Liver (tissue), 9 donors: ENCODE data around the gene CCDC63. TPM values are rescaled to one million over a fixed set of nuclear protein-coding genes. Genes with fewer than 3 reads are reported as not detected.

Experiments used
- DNase-seq: peaks from one replicate; pipeline ENCODE4 v3.0.0-alpha.2; 2017; ENCODE audit warnings: low spot score
- H3K27ac ChIP-seq, 2 donors: one replicate each; pipeline ENCODE4 v1.7.0; 2013; ENCODE audit warnings: inconsistent platforms in 2 of 2, low read length in 2 of 2, control low read depth in 1 of 2, low read depth in 1 of 2, mild to moderate bottlenecking in 1 of 2
- H3K27me3 ChIP-seq, 4 donors: one replicate each; pipeline versions ENCODE4 v1.6.1 to v1.7.0; 2013; ENCODE audit warnings: low read length in 3 of 4, inconsistent platforms in 1 of 4, mild to moderate bottlenecking in 1 of 4, moderate library complexity in 1 of 4; ENCODE audit not compliant: control insufficient read depth in 4 of 4, insufficient read depth in 4 of 4
- H3K36me3 ChIP-seq, 4 donors: one replicate each; pipeline versions ENCODE4 v1.6.1 to v1.7.0; 2013; ENCODE audit warnings: low read length in 3 of 4, mild to moderate bottlenecking in 3 of 4, low read depth in 1 of 4, moderate library complexity in 1 of 4; ENCODE audit not compliant: control insufficient read depth in 4 of 4, insufficient read depth in 3 of 4
- H3K4me1 ChIP-seq, 4 donors: one replicate each; pipeline versions ENCODE4 v1.6.1 to v1.7.0; 2013; ENCODE audit warnings: low read length in 3 of 4, mild to moderate bottlenecking in 3 of 4, moderate library complexity in 1 of 4; ENCODE audit not compliant: control insufficient read depth in 4 of 4, insufficient read depth in 4 of 4
- H3K4me3 ChIP-seq, 3 donors: one replicate each; pipeline versions ENCODE4 v1.6.1 to v1.7.0; 2013; ENCODE audit warnings: low read length in 3 of 3, control low read depth in 1 of 3, low read depth in 1 of 3, mild to moderate bottlenecking in 1 of 3
- H3K9ac ChIP-seq, 2 donors: one replicate each; pipeline ENCODE4 v1.7.0; 2013; ENCODE audit warnings: low read length in 2 of 2, mild to moderate bottlenecking in 2 of 2, moderate library complexity in 2 of 2, control low read depth in 1 of 2, low read depth in 1 of 2
- H3K9me3 ChIP-seq, 4 donors: one replicate each; pipeline versions ENCODE4 v1.6.1 to v1.7.0; 2013; ENCODE audit warnings: low read length in 3 of 4; ENCODE audit not compliant: control insufficient read depth in 4 of 4
- EGR1 ChIP-seq, 2 donors: IDR thresholded peaks; 2 replicates each; pipeline ENCODE4 v1.6.1; 2016 to 2018; ENCODE audit warnings: antibody characterized with exemption in 2 of 2, low read depth in 2 of 2
- FOXA1 ChIP-seq: IDR thresholded peaks from 2 replicates; pipeline ENCODE4 v1.6.1; 2016; ENCODE audit warnings: antibody characterized with exemption
- GABPA ChIP-seq, 2 donors: IDR thresholded peaks in 1 of 2; conservative IDR thresholded peaks in 1 of 2; 2 replicates each; pipeline ENCODE4 v1.6.1; 2016; ENCODE audit warnings: antibody characterized with exemption in 2 of 2, mild to moderate bottlenecking in 1 of 2, moderate library complexity in 1 of 2
- HNF4G ChIP-seq: IDR thresholded peaks from 2 replicates; pipeline ENCODE4 v1.6.1; 2016; ENCODE audit warnings: antibody characterized with exemption
- NR2F2 ChIP-seq: IDR thresholded peaks from 2 replicates; pipeline ENCODE4 v1.6.1; 2016; ENCODE audit warnings: antibody characterized with exemption
- RAD21 ChIP-seq, 2 donors: IDR thresholded peaks; 2 replicates each; pipeline ENCODE4 v1.6.1; 2016; ENCODE audit warnings: antibody characterized with exemption in 2 of 2, mild to moderate bottlenecking in 2 of 2
- RXRA ChIP-seq, 2 donors: IDR thresholded peaks; 2 replicates each; pipeline ENCODE4 v1.6.1; 2017 to 2018; ENCODE audit warnings: antibody characterized with exemption in 2 of 2, mild to moderate bottlenecking in 1 of 2
- SP1 ChIP-seq: IDR thresholded peaks from 2 replicates; pipeline ENCODE4 v1.6.1; 2018; ENCODE audit warnings: antibody characterized with exemption, mild to moderate bottlenecking
- TAF1 ChIP-seq: conservative IDR thresholded peaks from 2 replicates; pipeline ENCODE4 v1.6.1; 2016; ENCODE audit warnings: antibody characterized with exemption, mild to moderate bottlenecking
- WGBS: extraction: QIAGEN DNeasy Blood & Tissue Kit; methylation state at CpG from one replicate; pipeline ENCODE4 v1.1.7; 2013; 5-methylcytosine and 5-hydroxymethylcytosine counted together
- polyA plus RNA-seq, 2 donors: library from polyadenylated mRNA; stranded (reverse) in 1 of 2; unstranded in 1 of 2; fragments of 200-250 nt in 1 of 2; fragments of >200 nt in 1 of 2; fragmentation: Nextera tagmentation in 1 of 2; extraction: Ambion mirVana in 1 of 2; gene quantifications; one replicate each; pipeline versions ENCODE4 v1.2.1 to v1.2.3, GENCODE V29; 2013 to 2015
- total RNA-seq, 2 donors: library from RNA; depleted of rRNA; stranded (reverse); fragments of >200 nt; gene quantifications; one replicate each; pipeline ENCODE4 v1.2.3, GENCODE V29; 2014
- TF ChIP-seq, protein P1 (sequence below): IDR thresholded peaks from 2 replicates; pipeline ENCODE4 v1.6.1; 2016; ENCODE audit warnings: antibody characterized with exemption
- TF ChIP-seq, protein P2 (sequence below): fragments of 150-350 bp; IDR thresholded peaks from 2 replicates; pipeline ENCODE4 v1.5.1; 2017; ENCODE audit warnings: improper control_type of control experiment, low read depth, low read length; ENCODE audit not compliant: missing input control
- donor health status: healthy.
- donor health status: healthy.
- donor health status: healthy.
- donor health status: healthy.
- donor health status: healthy.

Gene CCDC63
- total and polyA plus RNA-seq, 4 donors: not detected

DNA sequence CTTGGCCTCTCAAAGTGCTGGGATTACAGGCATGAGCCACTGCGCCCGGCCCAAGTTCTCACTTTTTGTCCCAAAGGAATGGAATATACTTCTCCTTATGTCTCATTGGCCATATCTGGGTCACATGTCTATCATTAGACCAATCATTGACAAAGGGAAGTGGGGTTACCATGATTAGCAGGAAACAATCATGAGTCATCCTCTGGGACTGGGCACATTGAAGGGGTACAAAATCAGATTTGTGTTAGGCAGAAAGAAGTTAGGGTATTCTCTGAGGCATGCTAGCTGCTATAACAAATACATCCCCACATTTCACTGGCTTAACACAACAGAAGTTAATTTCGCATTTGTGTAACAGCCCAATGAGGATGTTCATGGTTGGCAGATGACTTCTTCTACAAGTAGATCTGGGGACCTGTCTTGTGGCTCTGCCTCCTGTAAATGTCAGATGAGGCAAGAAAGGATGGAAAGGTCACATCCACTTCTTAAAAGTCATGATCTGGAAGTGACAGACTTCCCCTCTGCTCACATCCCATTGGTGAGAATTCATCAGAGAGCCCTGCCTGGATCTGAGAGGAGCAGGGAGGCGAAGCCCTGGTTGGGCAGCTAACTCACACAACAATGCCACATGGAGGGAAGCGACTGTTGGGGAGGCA is 3.1 kb downstream of the CCDC63 start:
- no peaks in the 10 kb centered on the region for H3K9me3 ChIP-seq

DNA sequence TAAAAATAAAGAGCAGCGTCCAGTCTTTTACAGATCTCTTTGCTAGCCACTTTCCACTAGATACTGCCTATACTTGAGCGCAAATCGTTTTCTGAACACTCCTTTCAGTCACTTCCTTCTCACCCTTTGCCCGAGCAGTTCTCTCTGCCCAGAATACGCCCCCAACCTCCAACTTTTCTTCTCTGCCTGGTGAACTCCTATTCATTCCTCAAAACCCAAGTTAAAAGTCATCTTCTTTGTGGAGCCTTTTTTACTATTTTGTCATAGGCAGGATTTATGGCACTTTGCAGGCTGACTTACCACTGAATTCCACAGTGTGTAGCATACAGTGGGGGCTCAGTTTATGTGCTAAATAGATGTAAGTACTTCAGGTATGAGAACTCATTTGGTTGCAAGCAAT is 4.0 kb downstream of the CCDC63 start:
- no peak overlapping the region for H3K4me3 ChIP-seq
- TF ChIP-seq, protein P1, sequence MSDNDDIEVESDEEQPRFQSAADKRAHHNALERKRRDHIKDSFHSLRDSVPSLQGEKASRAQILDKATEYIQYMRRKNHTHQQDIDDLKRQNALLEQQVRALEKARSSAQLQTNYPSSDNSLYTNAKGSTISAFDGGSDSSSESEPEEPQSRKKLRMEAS: no peak
- no peak for TF ChIP-seq RAD21 (IDR thresholded peaks at IDR 0.05)
- TF ChIP-seq EGR1 (IDR thresholded peaks at IDR 0.05; ENCODE audit: low read depth in 2 of 2): no peak
- 65% methylated on average over 5 of the region's 5 CpGs for WGBS

More for the DNA sequence above, 3.1 kb downstream of the CCDC63 start:
- Histone ChIP-seq H3K4me3 (no peak overlapping the region), H3K9ac (no peak overlapping the region), H3K27ac (no peak overlapping the region), H3K4me1 (peaks cover 0 to 7% (median 2%) of the 10 kb centered on the region in 4 donors), H3K36me3 (no peaks in the 10 kb centered on the region), H3K27me3 (peaks cover 0 to 8% (median under 1%) of the 10 kb centered on the region in 4 donors)
- 89% methylated on average over 5 of the region's 5 CpGs for WGBS
- no peak for DNase-seq
- TF ChIP-seq HNF4G (no peak), SP1 (no peak), RXRA (IDR thresholded peaks at IDR 0.05) (no peak), TAF1 (no peak), RAD21 (IDR thresholded peaks at IDR 0.05) (no peak), GABPA (IDR thresholded peaks at IDR 0.05 in 1 of 2, conservative IDR thresholded peaks at IDR 0.05 in 1 of 2) (no peak), EGR1 (IDR thresholded peaks at IDR 0.05; ENCODE audit: low read depth in 2 of 2) (no peak)

DNA sequence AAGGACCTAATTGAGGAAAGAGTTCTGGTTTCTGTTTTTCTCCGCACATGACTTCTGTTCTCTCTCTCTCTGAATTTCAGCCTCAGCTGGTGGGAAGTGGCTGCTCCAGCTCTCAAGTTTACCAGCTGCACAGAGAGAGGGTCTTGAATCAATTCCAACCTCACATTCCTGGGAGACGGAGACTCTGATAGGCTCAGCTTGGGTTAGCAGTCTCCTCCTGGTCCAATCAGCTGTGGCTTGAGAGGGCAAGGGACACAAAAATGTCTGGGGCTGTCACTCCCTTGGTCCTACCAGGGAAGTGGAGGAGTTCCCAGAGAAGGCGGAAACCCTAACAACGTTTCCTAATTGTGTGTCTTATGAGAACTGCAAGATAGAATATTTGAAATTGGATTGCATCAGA is 7.0 kb downstream of the CCDC63 start:
- Histone ChIP-seq H3K9ac (no peak overlapping the region), H3K27me3 (peaks cover 0 to 8% (median 0%) of the 10 kb centered on the region in 4 donors), H3K27ac (no peak overlapping the region), H3K4me3 (no peak overlapping the region), H3K36me3 (no peaks in the 10 kb centered on the region), H3K4me1 (no peaks in the 10 kb centered on the region), H3K9me3 (no peaks in the 10 kb centered on the region)
- no peak for TF ChIP-seq HNF4G
- TF ChIP-seq FOXA1: no peak
- TF ChIP-seq NR2F2: peak; percentile 12
- DNase-seq: no peak
- WGBS: 69% methylated on average over 4 of the region's 4 CpGs

More for the DNA sequence above, 4.0 kb downstream of the CCDC63 start:
- peaks cover 0 to 8% (median under 1%) of the 10 kb centered on the region in 4 donors for H3K27me3 ChIP-seq
- H3K9ac ChIP-seq: no peak overlapping the region
- no peaks in the 10 kb centered on the region for H3K36me3 ChIP-seq
- no peak overlapping the region for H3K27ac ChIP-seq
- peaks cover 0 to 7% (median 2%) of the 10 kb centered on the region in 4 donors for H3K4me1 ChIP-seq
- no peaks in the 10 kb centered on the region for H3K9me3 ChIP-seq
- no peak for DNase-seq

DNA sequence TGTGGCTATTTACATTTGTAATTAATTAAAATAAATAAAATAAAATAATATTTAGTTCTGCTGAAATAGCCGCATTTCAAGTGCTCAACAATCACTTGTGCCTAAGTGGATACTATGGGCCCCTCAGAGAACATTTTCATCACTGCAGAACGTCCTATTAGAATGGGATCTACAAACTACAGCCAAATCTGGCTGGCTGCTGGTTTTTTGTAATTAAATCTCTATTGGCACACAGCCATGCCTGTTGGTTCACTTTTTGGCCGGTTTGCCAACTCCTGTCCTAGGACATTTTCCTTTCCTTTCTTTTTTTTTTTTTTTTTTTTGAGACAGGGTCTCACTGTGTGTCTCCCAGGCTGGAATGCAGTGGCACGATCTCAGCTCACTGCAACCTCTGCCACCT is 9.8 kb downstream of the CCDC63 start:
- TF ChIP-seq, protein P2, sequence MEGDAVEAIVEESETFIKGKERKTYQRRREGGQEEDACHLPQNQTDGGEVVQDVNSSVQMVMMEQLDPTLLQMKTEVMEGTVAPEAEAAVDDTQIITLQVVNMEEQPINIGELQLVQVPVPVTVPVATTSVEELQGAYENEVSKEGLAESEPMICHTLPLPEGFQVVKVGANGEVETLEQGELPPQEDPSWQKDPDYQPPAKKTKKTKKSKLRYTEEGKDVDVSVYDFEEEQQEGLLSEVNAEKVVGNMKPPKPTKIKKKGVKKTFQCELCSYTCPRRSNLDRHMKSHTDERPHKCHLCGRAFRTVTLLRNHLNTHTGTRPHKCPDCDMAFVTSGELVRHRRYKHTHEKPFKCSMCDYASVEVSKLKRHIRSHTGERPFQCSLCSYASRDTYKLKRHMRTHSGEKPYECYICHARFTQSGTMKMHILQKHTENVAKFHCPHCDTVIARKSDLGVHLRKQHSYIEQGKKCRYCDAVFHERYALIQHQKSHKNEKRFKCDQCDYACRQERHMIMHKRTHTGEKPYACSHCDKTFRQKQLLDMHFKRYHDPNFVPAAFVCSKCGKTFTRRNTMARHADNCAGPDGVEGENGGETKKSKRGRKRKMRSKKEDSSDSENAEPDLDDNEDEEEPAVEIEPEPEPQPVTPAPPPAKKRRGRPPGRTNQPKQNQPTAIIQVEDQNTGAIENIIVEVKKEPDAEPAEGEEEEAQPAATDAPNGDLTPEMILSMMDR: no peak
- Histone ChIP-seq H3K27ac (no peak overlapping the region), H3K27me3 (peaks cover 0 to 5% (median 0%) of the 10 kb centered on the region in 4 donors), H3K9me3 (no peaks in the 10 kb centered on the region), H3K9ac (no peak overlapping the region), H3K36me3 (no peaks in the 10 kb centered on the region), H3K4me3 (no peak overlapping the region), H3K4me1 (no peaks in the 10 kb centered on the region)
- 92% methylated on average over 4 of the region's 4 CpGs for WGBS
- no peak for DNase-seq
